ENCODE measurements around the gene ITGB3.
A peak's percentile ranks its signal among the peaks of the same experiment; 100 is the strongest.

Gene ITGB3

GRCh38 chr17:47276444-47276843 is 22.8 kb downstream of the ITGB3 start:
- no peak for DNase-seq (ENCODE audit: low spot score)

DNA sequence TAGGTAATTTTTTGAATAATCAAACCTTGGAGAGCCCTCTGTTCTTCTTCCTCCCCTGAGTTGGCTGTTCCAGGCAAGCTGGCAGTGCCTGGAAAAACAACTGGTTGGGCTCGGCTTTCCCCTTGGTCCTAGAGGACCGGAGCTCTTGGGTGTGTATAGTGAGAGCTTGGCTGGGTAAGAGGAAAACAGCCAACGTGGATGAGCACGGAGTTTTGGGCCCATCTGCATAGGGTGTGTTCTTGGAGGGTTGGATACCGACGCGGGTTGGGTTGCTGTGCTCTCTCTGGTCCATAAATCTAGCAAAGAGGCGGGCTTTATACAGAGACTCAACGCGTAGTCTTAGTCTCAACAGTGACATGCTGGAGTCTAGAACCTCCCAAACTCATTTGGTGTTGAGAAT is 23.2 kb downstream of the ITGB3 start:
- peak; percentile 34 for DNase-seq (ENCODE audit: low spot score)

GRCh38 chr17:47277921-47278320 is 24.3 kb downstream of the ITGB3 start:
- no peak for DNase-seq (ENCODE audit: low spot score)

DNA sequence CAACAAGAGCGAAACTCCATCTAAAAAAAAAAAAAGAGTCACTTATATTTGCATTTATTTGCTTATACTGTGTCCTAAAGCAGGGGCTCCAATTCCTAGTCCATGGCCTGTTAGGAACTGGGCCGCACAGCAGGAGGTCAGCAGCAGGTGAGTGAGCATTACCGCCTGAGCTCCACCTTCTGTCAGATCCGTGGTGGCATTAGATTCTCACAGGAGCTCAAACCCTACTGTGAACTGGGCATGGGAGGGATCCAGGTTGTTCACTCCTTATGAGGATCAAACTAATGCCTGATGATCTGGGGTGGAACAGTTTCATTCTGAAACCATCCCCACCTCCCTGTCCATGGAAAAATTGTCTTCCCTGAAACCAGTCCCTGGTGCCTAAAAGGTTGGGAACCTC is 24.9 kb downstream of the ITGB3 start:
- DNase-seq (ENCODE audit: low spot score): no peak

- peak; percentile 48 for DNase-seq (ENCODE audit: low spot score)
Measured at GRCh38 chr17:47279062-47279801, 25.6 kb downstream of the ITGB3 start.

DNA sequence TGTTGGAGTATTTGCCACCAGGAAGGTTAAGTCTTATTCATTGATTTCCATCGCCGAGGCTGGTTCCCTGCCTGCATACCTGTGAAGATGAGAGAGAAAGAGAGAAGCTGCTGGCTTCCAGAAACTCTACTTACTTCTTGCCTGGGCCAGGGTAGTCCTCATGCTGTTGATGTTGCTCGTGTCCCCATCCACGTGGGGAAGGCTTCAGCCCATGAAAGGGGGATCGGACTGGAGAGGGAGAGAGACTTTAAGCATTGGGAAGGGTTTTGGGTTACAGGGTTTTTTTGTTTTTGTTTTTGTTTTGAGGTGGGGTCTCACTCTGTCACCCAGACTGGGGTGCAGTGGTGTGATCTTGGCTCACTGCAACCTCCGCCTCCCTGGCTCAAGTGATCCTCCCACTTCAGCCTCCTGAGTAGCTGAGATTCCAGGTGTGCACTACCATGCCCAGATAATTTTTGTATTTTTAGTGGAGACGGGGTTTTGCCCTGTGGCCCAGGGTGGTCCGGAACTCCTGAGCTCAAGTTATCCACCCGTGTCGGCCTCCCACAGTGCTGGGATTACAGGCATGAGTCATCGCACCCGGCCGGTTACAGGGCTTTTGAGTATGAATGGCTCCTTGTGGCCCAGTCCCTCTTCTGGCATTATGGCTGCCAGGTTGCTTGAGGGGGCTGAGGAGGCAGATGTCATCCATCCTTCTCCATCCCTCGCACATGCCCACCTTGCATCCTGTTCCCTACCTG is 26.6 kb downstream of the ITGB3 start:
- no peak for DNase-seq (ENCODE audit: low spot score)

- no peak for DNase-seq (ENCODE audit: low spot score)
Measured at GRCh38 chr17:47281216-47281615, 27.6 kb downstream of the ITGB3 start.

GRCh38 chr17:47285003-47285402 is 31.4 kb downstream of the ITGB3 start:
- DNase-seq (ENCODE audit: low spot score): no peak

- no peak for DNase-seq (ENCODE audit: low spot score)
Measured at GRCh38 chr17:47286198-47286914, 32.7 kb downstream of the ITGB3 start.

- DNase-seq (ENCODE audit: low spot score): no peak
Measured at GRCh38 chr17:47287068-47287467, 33.4 kb downstream of the ITGB3 start.

GRCh38 chr17:47287639-47288038 is 34.0 kb downstream of the ITGB3 start:
- DNase-seq (ENCODE audit: low spot score): no peak

DNA sequence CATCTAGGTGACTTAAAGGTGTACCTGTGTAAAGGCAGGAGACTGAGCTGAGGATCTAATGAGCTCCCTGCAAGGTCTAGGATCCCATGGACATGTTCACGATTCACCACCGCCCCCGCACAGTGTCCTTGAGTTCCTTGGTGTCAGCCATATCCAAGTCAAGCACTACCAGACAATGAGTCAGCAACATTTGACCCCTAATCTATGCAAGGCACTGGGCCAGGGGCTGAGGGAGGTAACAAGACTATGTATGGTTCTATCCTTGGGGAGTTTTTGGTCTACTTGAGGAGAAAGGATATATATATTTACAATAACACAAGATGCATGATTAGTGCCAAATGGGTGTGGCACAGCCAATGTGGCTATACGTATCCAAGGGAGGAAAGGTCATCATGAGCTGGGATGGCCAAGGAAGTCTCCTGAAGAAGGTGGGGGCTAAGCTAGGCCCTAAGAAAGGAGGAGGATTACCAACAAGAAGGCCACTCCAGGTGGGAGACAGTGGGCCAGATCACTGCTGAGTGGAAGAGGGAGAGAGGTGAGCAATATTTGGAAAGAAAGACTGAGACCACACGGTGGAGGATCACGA is 35.0 kb downstream of the ITGB3 start:
- DNase-seq (ENCODE audit: low spot score): no peak

GRCh38 chr17:47289302-47289701 is 35.7 kb downstream of the ITGB3 start:
- no peak for DNase-seq (ENCODE audit: low spot score)

GRCh38 chr17:47290870-47291241 is 37.2 kb downstream of the ITGB3 start:
- DNase-seq (ENCODE audit: low spot score): no peak

DNA sequence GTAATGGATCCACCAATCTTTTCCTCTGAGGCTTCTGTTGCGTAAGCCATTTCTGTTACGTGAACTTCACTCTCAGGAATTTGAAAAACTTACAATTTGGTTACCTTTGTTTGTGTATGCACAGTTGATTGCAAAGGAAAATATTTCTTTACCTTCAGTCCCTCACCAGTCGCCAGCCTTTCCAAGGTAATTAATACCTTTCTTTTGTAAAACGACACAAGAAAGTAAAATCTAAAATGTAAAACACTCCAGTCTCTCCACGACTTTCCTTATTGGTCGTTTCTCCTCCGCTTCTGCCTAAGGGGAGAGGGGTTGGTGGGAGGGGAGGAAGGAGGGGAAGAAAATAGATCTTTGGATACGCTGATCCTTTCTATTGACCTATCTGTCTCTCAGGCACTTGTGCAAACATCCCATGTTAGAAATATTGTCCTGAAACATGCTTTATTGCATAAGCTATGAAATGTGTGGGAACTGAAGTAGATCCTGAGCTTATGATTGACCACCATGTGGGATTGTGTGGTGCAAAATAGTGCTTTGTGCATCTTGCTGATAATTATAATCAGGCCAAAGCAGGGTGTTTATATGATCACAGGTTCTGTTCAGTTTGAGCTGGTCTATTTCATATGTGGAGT is 37.7 kb downstream of the ITGB3 start:
- DNase-seq (ENCODE audit: low spot score): no peak

- DNase-seq (ENCODE audit: low spot score): no peak
Measured at GRCh38 chr17:47292206-47292605, 38.6 kb downstream of the ITGB3 start.

DNA sequence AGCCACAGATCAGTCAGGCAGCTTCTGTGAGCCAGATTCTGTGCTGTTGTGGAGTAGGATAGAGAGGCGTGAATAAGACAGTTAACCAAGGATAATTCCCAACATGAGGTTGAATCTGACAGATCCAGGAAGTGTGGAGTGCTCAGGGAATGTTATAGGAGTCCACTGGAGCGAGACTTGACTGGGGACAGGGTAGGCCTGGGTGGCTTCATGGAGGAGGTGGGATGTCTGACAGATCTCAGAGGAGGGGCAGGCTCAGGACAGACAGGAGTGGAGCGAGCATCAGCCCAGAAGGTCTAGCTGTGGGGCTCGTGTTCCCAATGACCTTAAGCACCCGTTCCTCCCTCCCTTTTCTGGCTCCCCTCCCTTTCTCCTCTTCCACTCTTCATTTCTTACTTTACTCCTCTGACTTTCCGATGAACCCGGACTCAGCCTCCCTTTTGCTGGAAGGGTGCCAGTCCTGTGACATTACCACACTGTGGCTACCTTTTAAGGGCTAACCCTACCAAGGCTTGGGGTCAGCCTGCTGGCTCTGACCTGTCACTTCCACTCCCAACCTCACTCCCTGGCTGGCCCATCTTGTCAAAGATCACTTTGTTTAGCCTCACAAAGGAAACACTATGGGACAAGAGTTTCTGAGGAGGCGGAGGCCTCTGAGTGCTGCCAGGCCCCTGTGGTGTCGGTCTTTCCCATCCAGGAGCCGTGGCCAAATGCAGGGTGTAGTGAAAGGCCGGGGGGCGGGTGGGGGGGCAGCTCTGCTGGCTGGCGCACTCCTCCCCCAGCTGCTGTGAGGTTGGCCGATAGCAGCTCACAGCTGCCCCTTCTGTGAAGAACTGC is 41.6 kb downstream of the ITGB3 start:
- DNase-seq (ENCODE audit: low spot score): peak; percentile 78

DNA sequence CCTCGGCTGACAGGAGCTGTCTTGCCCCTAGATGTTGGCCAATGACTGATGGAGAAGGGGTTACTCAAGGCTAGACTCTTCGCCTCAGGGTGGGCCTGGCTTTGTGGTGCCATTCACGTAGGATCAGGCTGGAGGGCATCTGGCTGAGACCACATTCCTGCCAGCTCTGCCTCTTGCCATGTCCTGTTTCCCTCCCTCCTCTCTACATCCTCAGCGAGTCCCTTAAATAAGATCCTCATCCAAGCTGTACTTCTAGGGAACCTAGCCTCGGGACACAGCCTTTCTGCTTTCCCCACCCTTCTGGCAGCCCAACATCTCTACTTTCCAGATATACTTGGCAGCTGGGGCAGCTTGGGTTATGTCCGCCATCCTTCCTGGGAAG is 42.2 kb downstream of the ITGB3 start:
- no peak for DNase-seq (ENCODE audit: low spot score)

DNA sequence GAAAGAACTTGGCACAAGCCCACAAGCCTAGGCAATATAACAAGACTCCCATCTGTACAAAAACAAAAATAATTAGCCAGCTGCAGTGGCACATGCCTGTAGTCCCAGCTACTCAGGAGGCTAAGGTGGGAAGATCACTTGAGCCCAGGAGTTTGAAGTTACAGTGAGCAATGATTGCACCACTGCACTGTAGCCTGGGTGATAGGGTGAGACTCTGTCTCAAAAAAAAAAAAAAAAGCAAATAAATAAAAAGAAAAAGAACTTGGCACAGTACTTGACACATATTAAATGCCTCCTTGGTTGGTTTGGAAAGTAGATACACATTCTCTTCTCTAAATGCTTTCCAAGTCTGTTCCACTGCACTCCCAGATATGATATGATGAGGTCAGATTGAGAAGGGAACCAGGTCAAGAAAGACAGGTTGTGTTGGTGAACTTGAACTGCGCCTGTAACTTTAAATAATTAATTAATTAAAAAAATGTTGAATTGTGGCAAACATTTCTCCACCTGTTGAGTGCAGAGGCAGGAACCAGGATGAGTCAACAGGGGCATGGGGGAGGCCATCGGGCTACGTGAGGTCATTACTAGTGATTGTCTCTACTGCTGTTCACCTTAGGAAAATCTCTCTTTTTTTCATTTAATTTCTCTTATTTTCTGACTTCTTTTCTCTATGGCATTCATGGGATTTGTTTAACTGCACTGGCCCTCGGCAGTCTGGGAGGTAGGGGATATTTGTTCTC is 44.2 kb downstream of the ITGB3 start:
- DNase-seq (ENCODE audit: low spot score): no peak

DNA sequence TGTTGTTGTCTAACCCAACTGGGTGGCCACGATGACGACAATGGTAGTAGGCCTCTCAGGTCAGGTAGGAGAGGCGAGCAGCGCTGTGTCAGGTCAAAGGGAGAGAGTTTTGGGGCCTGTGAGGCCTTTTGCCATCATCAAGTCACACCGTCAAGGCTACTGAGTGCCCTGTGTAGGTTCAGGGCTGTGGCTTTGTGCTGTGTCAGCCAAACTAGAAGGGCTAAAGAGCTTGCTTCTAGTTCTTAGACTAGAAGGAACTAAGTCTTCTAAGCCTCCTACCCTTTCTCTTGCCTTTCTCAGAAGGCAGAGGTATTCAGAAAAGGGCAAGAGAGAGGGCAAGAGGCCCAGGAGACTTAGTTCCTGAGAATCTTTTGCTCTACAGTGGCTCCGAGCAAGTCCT is 45.1 kb downstream of the ITGB3 start:
- DNase-seq (ENCODE audit: low spot score): no peak

Measured in Ammon's horn (tissue), 1 donor.